Lower leg skin (tissue), 4 donors: ENCODE results near the gene KIAA0930. TPM values are rescaled to one million over a fixed set of nuclear protein-coding genes. Genes with fewer than 3 reads are reported as not detected.

Experiments
- DNase-seq, 2 donors: peaks; one replicate each; pipeline ENCODE4 v3.0.0-alpha.2; 2019; ENCODE audit warnings: low spot score in 2 of 2
- H3K4me3 ChIP-seq: fragments of 200-600 bp; sonication (generic); 2 replicates; pipeline ENCODE4 v1.5.1; 2017; ENCODE audit warnings: mild to moderate bottlenecking, low read depth; ENCODE audit not compliant: poor library complexity, severe bottlenecking
- POLR2A ChIP-seq, 2 donors: fragments of 450-650 bp; IDR thresholded peaks; one replicate each; pipeline ENCODE4 v1.6.1; 2016 to 2017; ENCODE audit warnings: antibody characterized with exemption in 2 of 2, mild to moderate bottlenecking in 1 of 2, moderate library complexity in 1 of 2
- WGBS, 2 donors: methylation state at CpG; one replicate each; pipeline ENCODE4 v1.1.5; 2018; 5-methylcytosine and 5-hydroxymethylcytosine counted together
- intact Hi-C: fragments of 100-400 bp; cut with DNase I; formaldehyde crosslinking; loops from one replicate; pipeline ENCODE4 v1.15.0; 2023; ENCODE audit warnings: low total_unique reads
- total RNA-seq, 4 donors: library from RNA; depleted of rRNA; stranded (reverse); fragments of >200 nt; gene quantifications; one replicate each; pipeline ENCODE4 v1.1.0, GENCODE V29; 2016
- TF ChIP-seq, protein P1 (sequence below), 3 donors: fragments of 450-650 bp; IDR thresholded peaks; one replicate each; pipeline ENCODE4 v1.5.1; 2016; ENCODE audit warnings: antibody characterized with exemption in 3 of 3, mild to moderate bottlenecking in 3 of 3, moderate library complexity in 2 of 3

The KIAA0930 gene
- total RNA-seq, 4 donors from 2014 or later, result 47.6 to 143 (median 96.8) TPM

GRCh38 chr22:45200230-45200629, 40.5 kb downstream of the KIAA0930 start:
- intact Hi-C loops, result no loop called here
- no peak for TF ChIP-seq POLR2A (IDR thresholded peaks at IDR 0.05)
- TF ChIP-seq, protein P1, sequence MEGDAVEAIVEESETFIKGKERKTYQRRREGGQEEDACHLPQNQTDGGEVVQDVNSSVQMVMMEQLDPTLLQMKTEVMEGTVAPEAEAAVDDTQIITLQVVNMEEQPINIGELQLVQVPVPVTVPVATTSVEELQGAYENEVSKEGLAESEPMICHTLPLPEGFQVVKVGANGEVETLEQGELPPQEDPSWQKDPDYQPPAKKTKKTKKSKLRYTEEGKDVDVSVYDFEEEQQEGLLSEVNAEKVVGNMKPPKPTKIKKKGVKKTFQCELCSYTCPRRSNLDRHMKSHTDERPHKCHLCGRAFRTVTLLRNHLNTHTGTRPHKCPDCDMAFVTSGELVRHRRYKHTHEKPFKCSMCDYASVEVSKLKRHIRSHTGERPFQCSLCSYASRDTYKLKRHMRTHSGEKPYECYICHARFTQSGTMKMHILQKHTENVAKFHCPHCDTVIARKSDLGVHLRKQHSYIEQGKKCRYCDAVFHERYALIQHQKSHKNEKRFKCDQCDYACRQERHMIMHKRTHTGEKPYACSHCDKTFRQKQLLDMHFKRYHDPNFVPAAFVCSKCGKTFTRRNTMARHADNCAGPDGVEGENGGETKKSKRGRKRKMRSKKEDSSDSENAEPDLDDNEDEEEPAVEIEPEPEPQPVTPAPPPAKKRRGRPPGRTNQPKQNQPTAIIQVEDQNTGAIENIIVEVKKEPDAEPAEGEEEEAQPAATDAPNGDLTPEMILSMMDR (IDR thresholded peaks at IDR 0.05), result no peak
- 83 to 90% methylated on average over 8 to 9 of the region's 9 CpGs for WGBS, 2 donors
- H3K4me3 ChIP-seq, result no peak overlapping the region
- no peak for DNase-seq

GRCh38 chr22:45199723-45200122, 41.0 kb downstream of the KIAA0930 start:
- intact Hi-C loops, result no loop called here
- TF ChIP-seq, protein P1 (IDR thresholded peaks at IDR 0.05), result no peak
- no peak for TF ChIP-seq POLR2A (IDR thresholded peaks at IDR 0.05)
- peak in 1 of 2 donors; percentile 75 for DNase-seq
- 91 to 92% methylated on average over 15 of the region's 16 CpGs for WGBS, 2 donors
- H3K4me3 ChIP-seq, result no peak overlapping the region

DNA sequence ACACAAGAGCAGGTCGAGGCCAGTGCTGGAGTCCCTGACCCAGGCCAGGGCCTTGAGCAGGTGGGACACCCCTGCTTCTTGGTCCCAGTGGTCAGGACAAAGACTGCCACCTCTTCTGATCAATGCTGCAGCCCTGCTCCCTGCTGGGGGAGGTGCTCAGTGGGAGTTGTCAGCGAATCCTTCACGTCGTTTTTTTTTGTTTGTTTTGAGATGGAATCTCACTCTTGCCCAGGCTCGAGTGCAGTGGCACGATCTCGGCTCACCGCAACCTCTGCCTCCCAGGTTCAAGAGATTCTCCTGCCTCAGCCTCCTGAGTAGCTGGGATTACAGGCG, 42.3 kb downstream of the KIAA0930 start:
- peak in 1 of 2 donors; percentile 79 for DNase-seq
- WGBS, 2 donors, result 75 to 76% methylated on average over 8 to 9 of the region's 9 CpGs
- TF ChIP-seq, protein P1 (IDR thresholded peaks at IDR 0.05), result no peak
- TF ChIP-seq POLR2A (IDR thresholded peaks at IDR 0.05), result no peak
- intact Hi-C loops, result no loop called here
- no peak overlapping the region for H3K4me3 ChIP-seq

GRCh38 chr22:45197606-45198462, 42.9 kb downstream of the KIAA0930 start:
- DNase-seq, result peak in 1 of 2 donors; percentile 80
- WGBS, 2 donors, result 77 to 85% methylated on average over 26 to 28 of the region's 28 CpGs
- TF ChIP-seq, protein P1 (IDR thresholded peaks at IDR 0.05), result no peak
- no peak for TF ChIP-seq POLR2A (IDR thresholded peaks at IDR 0.05)
- intact Hi-C loops, result no loop called here
- no peak overlapping the region for H3K4me3 ChIP-seq

- 92 to 93% methylated on average over 29 to 34 of the region's 34 CpGs for WGBS, 2 donors
- TF ChIP-seq POLR2A (IDR thresholded peaks at IDR 0.05), result no peak
- TF ChIP-seq, protein P1 (IDR thresholded peaks at IDR 0.05), result no peak
- peak in 1 of 2 donors; percentile 81 for DNase-seq
- intact Hi-C loops, result no loop called here
- H3K4me3 ChIP-seq, result no peak overlapping the region
Measured at GRCh38 chr22:45196926-45197605, 43.6 kb downstream of the KIAA0930 start.
